ENCODE data around the gene PEX14. TPM values are rescaled to one million over a fixed set of nuclear protein-coding genes. Genes with fewer than 3 reads are reported as not detected.

Gene PEX14
- total and polyA plus RNA-seq, 10 of the 15 experiments (the other 5 are each of a cell fraction or from before 2014, with no cell fraction given): 1.4 to 23.2 (median 12.0) TPM

GRCh38 chr1:10632691-10633090 lies 157.9 kb downstream of the PEX14 start:
- in situ Hi-C loops (cut with MboI): no loop called here
- SMC1A ChIA-PET (ENCODE audit: uncharacterized antibody, unreplicated experiment): no interaction called here
- Histone ChIP-seq H3K36me3 (ENCODE audit: control insufficient read depth in 2 of 2, insufficient read depth in 2 of 2, low read length in 1 of 2) (peaks cover 0 to 3% of the 10 kb centered on the region in 2 experiments; a peak in 2 of 4 replicates), H3K4me2 (ENCODE audit: control insufficient read depth, insufficient read depth) (no peak overlapping the region), H3K4me3 (no peak overlapping the region), H4K20me1 (ENCODE audit: control insufficient read depth, insufficient read depth) (no peaks in the 10 kb centered on the region), H3K9ac (ENCODE audit: control insufficient read depth, insufficient read depth, low read length) (no peak overlapping the region), H3K27ac (ENCODE audit: control insufficient read depth, insufficient read depth) (no peak overlapping the region), H3K9me3 (replicated peaks; ENCODE audit: control insufficient read depth, insufficient read depth, low read length) (no peaks in the 10 kb centered on the region), H3K27me3 (replicated peaks in 1 of 2; ENCODE audit: control insufficient read depth in 2 of 2, insufficient read depth in 2 of 2, low read length in 1 of 2) (no peaks in the 10 kb centered on the region), H3K4me1 (ENCODE audit: control insufficient read depth, insufficient read depth, low read length) (no peaks in the 10 kb centered on the region), H3K79me2 (ENCODE audit: control insufficient read depth, insufficient read depth, low read length) (no peaks in the 10 kb centered on the region), H2AFZ (ENCODE audit: control insufficient read depth, low read depth, low read length) (no peak overlapping the region)
- CTCF ChIA-PET: no interaction called here
- TF ChIP-seq ATF2 (IDR thresholded peaks at IDR 0.05; ENCODE audit: low read length): no peak
- no peak for TF ChIP-seq ZNF687 (IDR thresholded peaks at IDR 0.05)
- TF ChIP-seq EZH2 (IDR thresholded peaks at IDR 0.05; ENCODE audit: borderline replicate concordance, control insufficient read depth, low read depth, low read length): no peak
- TF ChIP-seq ZNF217 (IDR thresholded peaks at IDR 0.05): no peak
- no peak for TF ChIP-seq ZBTB33 (IDR thresholded peaks at IDR 0.05)
- TF ChIP-seq HCFC1 (IDR thresholded peaks at IDR 0.05; ENCODE audit: low read length): no peak
- TF ChIP-seq IKZF1 (conservative IDR thresholded peaks at IDR 0.05): no peak
- 95% methylated on average over 14 of the region's 14 CpGs for whole genome bisulfite sequencing (ENCODE audit: insufficient coverage, insufficient replicate concordance, low lambda C conversion rate, missing lambda C conversion rate)
- no peak for FAIRE-seq
- ATAC-seq: no peak
- DNase-seq (ENCODE audit: low read depth, low spot score): no peak
- RAD21 ChIA-PET (ENCODE audit: unreplicated experiment): no interaction called here
- POLR2A ChIA-PET: no interaction called here
- BruUV-seq (replicated peaks): no TSS peak
- intact Hi-C loops (cut with micrococcal nuclease; ENCODE audit: unreplicated experiment): no loop called here
